SK-N-SH (cell line): ENCODE measurements around the gene MARK4. TPM values are rescaled to one million over a fixed set of nuclear protein-coding genes. Genes with fewer than 3 reads are reported as not detected.

ENCODE experiments used
- CTCF ChIA-PET: fragments of 300-600, 350-600 bp; formaldehyde crosslinking; extraction: SDS; loops from one replicate; lab custom pipeline; 2021; lab: Yijun Ruan, JAX
- POLR2A ChIA-PET: fragments of 350-600 bp; sonication (Branson Sonifier 250); formaldehyde crosslinking; extraction: SDS; loops from one replicate; lab custom pipeline; 2020; ENCODE audit warnings: antibody characterized with exemption, inconsistent platforms; lab: Yijun Ruan, JAX
- DNase-seq: peaks from one replicate; pipeline ENCODE4 v3.0.0; 2012
- H2AFZ ChIP-seq: fragments of 200-600 bp; sonication (generic); 2 replicates; pipeline ENCODE4 v1.8.1; 2016; ENCODE audit warnings: antibody characterized with exemption, mild to moderate bottlenecking, low read depth
- H3F3A ChIP-seq: fragments of 200-600 bp; sonication (generic); replicated peaks from 2 replicates; pipeline ENCODE3; 2016; ENCODE audit warnings: antibody characterized with exemption, mild to moderate bottlenecking; ENCODE audit not compliant: insufficient read depth
- H3K27ac ChIP-seq, 2 experiments: fragments of 200-500 bp in 1 of 2; fragments of 200-600 bp in 1 of 2; sonication (Bioruptor generic) in 1 of 2; sonication (generic), shearing (Covaris generic) in 1 of 2; 2 replicates each; pipeline versions ENCODE4 v1.5.1 to v1.6.1; 2014 to 2016; ENCODE audit warnings: low read depth in 2 of 2, inconsistent platforms in 1 of 2, low read length in 1 of 2, mild to moderate bottlenecking in 1 of 2, mixed read lengths in 1 of 2
- H3K27me3 ChIP-seq: fragments of 200-600 bp; sonication (generic), shearing (Covaris generic); 2 replicates; pipeline ENCODE4 v1.6.1; 2016; ENCODE audit warnings: mixed run types; ENCODE audit not compliant: insufficient read depth
- H3K36me3 ChIP-seq, 2 experiments: fragments of 200-500 bp in 1 of 2; fragments of 200-600 bp in 1 of 2; sonication (Bioruptor generic) in 1 of 2; sonication (generic) in 1 of 2; replicated peaks in 1 of 2; 2 replicates each; pipeline versions ENCODE3 to v1.5.1; 2014 to 2016; ENCODE audit warnings: low read length in 1 of 2, mild to moderate bottlenecking in 1 of 2; ENCODE audit not compliant: insufficient read depth in 2 of 2, control insufficient read depth in 1 of 2
- H3K4me1 ChIP-seq, 2 experiments: fragments of 200-500 bp in 1 of 2; fragments of 200-600 bp in 1 of 2; sonication (Bioruptor generic) in 1 of 2; sonication (generic), shearing (Covaris generic) in 1 of 2; 2 replicates each; pipeline versions ENCODE4 v1.5.1 to v1.6.1; 2014 to 2016; ENCODE audit warnings: low read depth in 1 of 2, low read length in 1 of 2, mixed run types in 1 of 2; ENCODE audit not compliant: insufficient read depth in 2 of 2, control insufficient read depth in 1 of 2
- H3K4me2 ChIP-seq: fragments of 200-600 bp; sonication (generic), shearing (Covaris generic); 2 replicates; pipeline ENCODE4 v1.6.1; 2017; ENCODE audit warnings: mixed run types
- H3K4me3 ChIP-seq, 2 experiments: fragments of 200-500 bp in 1 of 2; fragments of 200-600 bp in 1 of 2; sonication (Bioruptor generic) in 1 of 2; sonication (generic), shearing (Covaris generic) in 1 of 2; 2 replicates each; pipeline versions ENCODE4 v1.5.1 to v1.8.1; 2014 to 2016; ENCODE audit warnings: low read depth in 2 of 2, inconsistent platforms in 1 of 2, low read length in 1 of 2, mild to moderate bottlenecking in 1 of 2, mixed read lengths in 1 of 2, moderate library complexity in 1 of 2
- H3K79me2 ChIP-seq: fragments of 200-600 bp; sonication (generic); 2 replicates; pipeline ENCODE4 v1.8.1; 2017; ENCODE audit warnings: mild to moderate bottlenecking; ENCODE audit not compliant: insufficient read depth
- H3K9ac ChIP-seq: fragments of 200-600 bp; sonication (generic); 2 replicates; pipeline ENCODE4 v1.6.1; 2017; ENCODE audit warnings: mixed run types
- H3K9me2 ChIP-seq: fragments of 200-600 bp; sonication (generic); 2 replicates; pipeline ENCODE4 v1.6.1; 2017; ENCODE audit warnings: mixed run types
- H3K9me3 ChIP-seq: fragments of 200-600 bp; sonication (generic); 2 replicates; pipeline ENCODE4 v1.6.1; 2017; ENCODE audit warnings: mixed run types, mild to moderate bottlenecking, moderate library complexity
- H4K20me1 ChIP-seq: fragments of 200-600 bp; sonication (generic); 2 replicates; pipeline ENCODE4 v1.6.1; 2017; ENCODE audit warnings: mild to moderate bottlenecking, mixed run types; ENCODE audit not compliant: insufficient read depth
- EP300 ChIP-seq, 2 experiments: IDR thresholded peaks; 2 replicates each; pipeline versions ENCODE4 v1.4.0 to v1.6.1; 2012; ENCODE audit warnings: borderline replicate concordance in 1 of 2, low read depth in 1 of 2, low read length in 1 of 2
- FOSL2 ChIP-seq: IDR thresholded peaks from 2 replicates; pipeline ENCODE4 v1.4.0; 2012; ENCODE audit warnings: low read depth, mild to moderate bottlenecking, moderate library complexity, borderline replicate concordance
- FOXJ3 ChIP-seq: sonication (generic); formaldehyde crosslinking; IDR thresholded peaks from 2 replicates; pipeline ENCODE4 v1.5.1; 2020; ENCODE audit warnings: mild to moderate bottlenecking, missing genetic modification reagents
- GABPA ChIP-seq: IDR thresholded peaks from 2 replicates; pipeline ENCODE4 v1.4.0; 2012; ENCODE audit warnings: low read depth, mild to moderate bottlenecking
- GATA2 ChIP-seq: sonication (generic); formaldehyde crosslinking; IDR thresholded peaks from 2 replicates; pipeline ENCODE4 v1.5.0; 2020; ENCODE audit warnings: mild to moderate bottlenecking, missing genetic modification reagents
- NRF1 ChIP-seq: IDR thresholded peaks from 2 replicates; pipeline ENCODE4 v1.6.1; 2012; ENCODE audit warnings: low read depth, mild to moderate bottlenecking, low read length
- RCOR1 ChIP-seq: fragments of 150-350 bp; IDR thresholded peaks from 2 replicates; pipeline ENCODE4 v1.6.1; 2017; ENCODE audit warnings: antibody characterized with exemption, low read length
- YY1 ChIP-seq: IDR thresholded peaks from 2 replicates; pipeline ENCODE4 v1.4.0; 2012; ENCODE audit warnings: low read depth, mild to moderate bottlenecking
- WGBS: methylation state at CpG from one replicate; pipeline ENCODE4 v1.1.6; 2017; ENCODE audit warnings: low lambda C conversion rate; 5-methylcytosine and 5-hydroxymethylcytosine counted together
- polyA plus RNA-seq, 3 experiments: library from polyadenylated mRNA; depleted of rRNA; stranded (reverse); fragments of >200 nt; gene quantifications; 2 replicates each; pipeline ENCODE4 v1.2.3, GENCODE V29; 2012
- TF ChIP-seq, protein P1 (sequence below): IDR thresholded peaks from 2 replicates; pipeline ENCODE4; 2012
- TF ChIP-seq, protein P2 (sequence below): IDR thresholded peaks from 2 replicates; pipeline ENCODE4 v1.6.1; 2012; ENCODE audit warnings: mild to moderate bottlenecking, low read depth, low read length, moderate library complexity
- TF ChIP-seq, protein P3 (sequence below): fragments of 150-350 bp; IDR thresholded peaks from 2 replicates; pipeline ENCODE4 v1.6.1; 2017; ENCODE audit warnings: antibody characterized with exemption, low read length, low read depth, borderline replicate concordance
- TF ChIP-seq, protein P4 (sequence below): IDR thresholded peaks from 2 replicates; pipeline ENCODE4 v1.4.0; 2012; ENCODE audit warnings: low read depth, borderline replicate concordance

The MARK4 gene
- polyA plus RNA-seq, 1 of the 3 experiments (the other 2 are of a cell fraction) = 16.3 TPM

DNA sequence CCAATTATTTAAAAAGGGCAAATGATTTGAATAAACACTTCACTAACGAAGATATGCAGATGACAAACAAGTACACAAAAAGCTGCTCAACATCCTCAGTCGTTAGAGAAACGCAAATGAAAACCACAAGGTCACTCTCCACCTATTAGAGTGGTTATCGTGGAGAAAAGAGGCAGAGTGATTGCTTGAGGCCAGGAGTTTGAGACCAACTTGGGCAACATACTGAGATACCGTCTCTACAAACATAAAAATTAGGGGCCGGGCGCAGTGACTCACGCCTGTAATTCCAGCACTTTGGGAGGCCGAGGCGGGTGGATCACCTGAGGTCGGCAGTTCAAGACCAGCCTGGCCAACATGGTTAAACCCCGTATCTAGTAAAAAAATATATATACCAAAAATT is 45.3 kb upstream of the MARK4 start (continued):
- TF ChIP-seq, protein P1, sequence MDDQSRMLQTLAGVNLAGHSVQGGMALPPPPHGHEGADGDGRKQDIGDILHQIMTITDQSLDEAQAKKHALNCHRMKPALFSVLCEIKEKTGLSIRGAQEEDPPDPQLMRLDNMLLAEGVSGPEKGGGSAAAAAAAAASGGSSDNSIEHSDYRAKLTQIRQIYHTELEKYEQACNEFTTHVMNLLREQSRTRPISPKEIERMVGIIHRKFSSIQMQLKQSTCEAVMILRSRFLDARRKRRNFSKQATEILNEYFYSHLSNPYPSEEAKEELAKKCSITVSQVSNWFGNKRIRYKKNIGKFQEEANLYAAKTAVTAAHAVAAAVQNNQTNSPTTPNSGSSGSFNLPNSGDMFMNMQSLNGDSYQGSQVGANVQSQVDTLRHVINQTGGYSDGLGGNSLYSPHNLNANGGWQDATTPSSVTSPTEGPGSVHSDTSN = no peak
- no peak for TF ChIP-seq GATA2 (CRISPR knock-in tag)
- TF ChIP-seq, protein P2, sequence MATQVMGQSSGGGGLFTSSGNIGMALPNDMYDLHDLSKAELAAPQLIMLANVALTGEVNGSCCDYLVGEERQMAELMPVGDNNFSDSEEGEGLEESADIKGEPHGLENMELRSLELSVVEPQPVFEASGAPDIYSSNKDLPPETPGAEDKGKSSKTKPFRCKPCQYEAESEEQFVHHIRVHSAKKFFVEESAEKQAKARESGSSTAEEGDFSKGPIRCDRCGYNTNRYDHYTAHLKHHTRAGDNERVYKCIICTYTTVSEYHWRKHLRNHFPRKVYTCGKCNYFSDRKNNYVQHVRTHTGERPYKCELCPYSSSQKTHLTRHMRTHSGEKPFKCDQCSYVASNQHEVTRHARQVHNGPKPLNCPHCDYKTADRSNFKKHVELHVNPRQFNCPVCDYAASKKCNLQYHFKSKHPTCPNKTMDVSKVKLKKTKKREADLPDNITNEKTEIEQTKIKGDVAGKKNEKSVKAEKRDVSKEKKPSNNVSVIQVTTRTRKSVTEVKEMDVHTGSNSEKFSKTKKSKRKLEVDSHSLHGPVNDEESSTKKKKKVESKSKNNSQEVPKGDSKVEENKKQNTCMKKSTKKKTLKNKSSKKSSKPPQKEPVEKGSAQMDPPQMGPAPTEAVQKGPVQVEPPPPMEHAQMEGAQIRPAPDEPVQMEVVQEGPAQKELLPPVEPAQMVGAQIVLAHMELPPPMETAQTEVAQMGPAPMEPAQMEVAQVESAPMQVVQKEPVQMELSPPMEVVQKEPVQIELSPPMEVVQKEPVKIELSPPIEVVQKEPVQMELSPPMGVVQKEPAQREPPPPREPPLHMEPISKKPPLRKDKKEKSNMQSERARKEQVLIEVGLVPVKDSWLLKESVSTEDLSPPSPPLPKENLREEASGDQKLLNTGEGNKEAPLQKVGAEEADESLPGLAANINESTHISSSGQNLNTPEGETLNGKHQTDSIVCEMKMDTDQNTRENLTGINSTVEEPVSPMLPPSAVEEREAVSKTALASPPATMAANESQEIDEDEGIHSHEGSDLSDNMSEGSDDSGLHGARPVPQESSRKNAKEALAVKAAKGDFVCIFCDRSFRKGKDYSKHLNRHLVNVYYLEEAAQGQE = no peak

DNA sequence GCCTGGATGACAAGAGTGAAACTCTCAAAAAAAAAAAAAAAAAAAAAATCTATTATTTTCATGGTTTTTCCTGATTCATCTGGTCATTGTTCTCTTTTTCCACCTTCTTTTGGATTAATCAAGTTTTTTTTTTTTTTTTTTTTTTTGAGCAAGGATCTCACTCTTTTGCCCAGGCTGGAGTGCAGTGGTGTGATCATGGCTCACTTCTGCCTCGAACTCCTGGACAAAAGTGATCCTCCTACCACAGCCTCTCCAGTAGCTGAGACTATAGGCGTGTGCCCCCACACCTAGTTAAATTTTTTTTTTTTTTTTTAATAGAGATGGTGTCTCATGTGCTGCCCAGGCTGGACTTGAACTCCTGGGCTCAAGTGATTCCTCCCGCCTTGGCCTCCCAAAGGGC is 44.7 kb upstream of the MARK4 start:
- no peak overlapping the region for H3K27ac ChIP-seq
- no peaks in the 10 kb centered on the region for H3K27me3 ChIP-seq
- no peak for DNase-seq
- H3K4me1 ChIP-seq = no peaks in the 10 kb centered on the region
- H3K79me2 ChIP-seq = no peaks in the 10 kb centered on the region
- CTCF ChIA-PET = interaction anchor here (1.0 to 1.4 kb wide), 2 partner anchors 19 to 43 kb away, joined by 3 to 4 read pairs; no protein-coding TSS in a partner anchor
- H3K9ac ChIP-seq = no peak overlapping the region
- no peaks in the 10 kb centered on the region for H3K9me2 ChIP-seq
- 46% methylated on average over 3 of the region's 3 CpGs for WGBS
- no peaks in the 10 kb centered on the region for H3K36me3 ChIP-seq
- no peak for TF ChIP-seq EP300 (IDR thresholded peaks at IDR 0.05; ENCODE audit: borderline replicate concordance in 1 of 2, low read depth in 1 of 2, low read length in 1 of 2)
- TF ChIP-seq FOSL2 = no peak
- TF ChIP-seq, protein P3, sequence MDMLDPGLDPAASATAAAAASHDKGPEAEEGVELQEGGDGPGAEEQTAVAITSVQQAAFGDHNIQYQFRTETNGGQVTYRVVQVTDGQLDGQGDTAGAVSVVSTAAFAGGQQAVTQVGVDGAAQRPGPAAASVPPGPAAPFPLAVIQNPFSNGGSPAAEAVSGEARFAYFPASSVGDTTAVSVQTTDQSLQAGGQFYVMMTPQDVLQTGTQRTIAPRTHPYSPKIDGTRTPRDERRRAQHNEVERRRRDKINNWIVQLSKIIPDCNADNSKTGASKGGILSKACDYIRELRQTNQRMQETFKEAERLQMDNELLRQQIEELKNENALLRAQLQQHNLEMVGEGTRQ = no peak
- POLR2A ChIA-PET = no interaction called here
- H4K20me1 ChIP-seq = no peaks in the 10 kb centered on the region
- peaks cover 5% of the 10 kb centered on the region for H3F3A ChIP-seq
- no peak overlapping the region for H3K4me2 ChIP-seq
- H2AFZ ChIP-seq = no peak overlapping the region
- H3K9me3 ChIP-seq = no peaks in the 10 kb centered on the region
- no peak overlapping the region for H3K4me3 ChIP-seq

DNA sequence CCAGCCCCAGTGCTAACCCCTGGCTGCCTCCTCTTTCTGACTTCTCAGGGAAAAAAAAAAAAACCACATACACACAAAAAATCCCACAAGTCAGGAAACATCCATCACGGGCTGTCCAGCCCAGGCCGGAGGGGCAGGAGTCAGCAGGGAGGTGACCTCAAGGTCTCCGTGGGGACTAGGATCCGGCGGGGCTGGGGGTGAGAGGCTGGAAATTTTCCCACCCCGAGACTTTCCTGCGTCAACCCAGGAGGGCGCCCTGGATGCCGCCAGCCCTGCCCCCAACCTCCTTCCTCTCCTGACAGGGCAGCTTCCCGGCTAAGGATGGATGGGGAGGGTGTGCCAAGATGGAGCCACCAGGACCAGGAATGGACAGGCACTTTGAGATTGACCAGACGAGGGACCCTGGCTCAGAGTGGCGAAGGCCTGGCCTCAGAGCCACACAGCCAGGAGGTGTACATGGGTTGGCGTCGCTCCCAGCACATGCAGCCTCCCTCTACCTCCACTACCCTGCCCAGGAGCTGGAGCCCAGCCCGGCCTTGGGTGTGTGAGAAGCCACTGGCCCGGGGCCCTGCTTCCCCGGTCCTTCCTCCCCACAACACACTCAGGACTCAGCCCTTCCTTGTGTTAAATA is 39.2 kb upstream of the MARK4 start:
- Histone ChIP-seq H3K9ac (no peak overlapping the region), H3K36me3 (no peaks in the 10 kb centered on the region), H3K4me3 (no peak overlapping the region), H4K20me1 (no peaks in the 10 kb centered on the region), H2AFZ (no peak overlapping the region), H3K9me2 (no peaks in the 10 kb centered on the region), H3K4me1 (peaks cover 0 to 6% of the 10 kb centered on the region in 2 experiments; a peak in 1 of 4 replicates), H3F3A (no peaks in the 10 kb centered on the region), H3K27me3 (peaks cover 12% of the 10 kb centered on the region), H3K27ac (no peak overlapping the region), H3K9me3 (no peaks in the 10 kb centered on the region), H3K79me2 (no peaks in the 10 kb centered on the region), H3K4me2 (no peak overlapping the region)
- peak; percentile 27 for DNase-seq
- WGBS = 56% methylated on average over 17 of the region's 17 CpGs
- CTCF ChIA-PET = no interaction called here
- POLR2A ChIA-PET = no interaction called here
- TF ChIP-seq FOXJ3 (no peak), NRF1 (no peak), GABPA (no peak), FOSL2 (no peak), YY1 (no peak), RCOR1 (no peak)
- TF ChIP-seq, protein P3 = no peak
- TF ChIP-seq, protein P4, sequence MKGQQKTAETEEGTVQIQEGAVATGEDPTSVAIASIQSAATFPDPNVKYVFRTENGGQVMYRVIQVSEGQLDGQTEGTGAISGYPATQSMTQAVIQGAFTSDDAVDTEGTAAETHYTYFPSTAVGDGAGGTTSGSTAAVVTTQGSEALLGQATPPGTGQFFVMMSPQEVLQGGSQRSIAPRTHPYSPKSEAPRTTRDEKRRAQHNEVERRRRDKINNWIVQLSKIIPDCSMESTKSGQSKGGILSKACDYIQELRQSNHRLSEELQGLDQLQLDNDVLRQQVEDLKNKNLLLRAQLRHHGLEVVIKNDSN = no peak
